Measurements from ENCODE around the gene PRDM7. TPM values are rescaled to one million over a fixed set of nuclear protein-coding genes. Genes with fewer than 3 reads are reported as not detected.
"Not testable (repeated sequence)": the region's sequence is repeated elsewhere in the genome, so short reads cannot be mapped to it uniquely, and the experiment has no call there.

Gene PRDM7
- total RNA-seq, 1 experiment from 2014 or later: not detected

- TF ChIP-seq CTCF (conservative IDR thresholded peaks at IDR 0.05): peak; percentile 87
- not testable (repeated sequence) for H3K18ac ChIP-seq (ENCODE audit: insufficient read length, low read depth, low read length); H3T11ph ChIP-seq (ENCODE audit: low read length); H2AFZ ChIP-seq (ENCODE audit: low read length); H2BK12ac ChIP-seq (ENCODE audit: insufficient read length, low read depth, low read length); H3K56ac ChIP-seq (ENCODE audit: insufficient read length, low read depth, low read length); H3K4me1 ChIP-seq (ENCODE audit: insufficient read depth, low read length); H4K20me1 ChIP-seq (ENCODE audit: control insufficient read depth, insufficient read depth, insufficient read length); H2BK120ac ChIP-seq (ENCODE audit: low read depth, low read length, poor library complexity, severe bottlenecking); H3K79me1 ChIP-seq (ENCODE audit: insufficient read depth, low read depth, low read length, poor library complexity, severe bottlenecking); H4K8ac ChIP-seq (replicated peaks; ENCODE audit: insufficient read length, low read depth, low read length); H4K91ac ChIP-seq (ENCODE audit: insufficient read length, low read depth, low read length); H2BK15ac ChIP-seq (ENCODE audit: low read depth, low read length); H4K5ac ChIP-seq (ENCODE audit: insufficient read length, low read depth, low read length); H2BK5ac ChIP-seq (ENCODE audit: insufficient read length, low read length); H3K79me2 ChIP-seq (ENCODE audit: insufficient read depth, low read length); H3K9ac ChIP-seq (ENCODE audit: extremely low read depth, insufficient read length, low read length); H3K4ac ChIP-seq (ENCODE audit: low read depth, low read length); H3K4me1 Mint-ChIP-seq; H3K9me3 ChIP-seq (ENCODE audit: control insufficient read depth, low read depth, low read length); H3K23me2 ChIP-seq (ENCODE audit: insufficient read length, low read depth, low read length, poor library complexity, severe bottlenecking); H3K27ac Mint-ChIP-seq; H2AK5ac ChIP-seq (ENCODE audit: insufficient read length, low read length); H3K4me2 ChIP-seq (ENCODE audit: insufficient read depth, insufficient read length, low read length); H3K14ac ChIP-seq (ENCODE audit: insufficient read depth, low read length); H3K27me3 ChIP-seq (ENCODE audit: insufficient read depth, low read length); H3K36me3 Mint-ChIP-seq (ENCODE audit: insufficient read depth in 1 of 3, low read depth in 3 of 3); H3K27ac ChIP-seq (ENCODE audit: insufficient read length, low read depth, low read length); H3K23ac ChIP-seq (ENCODE audit: insufficient read length, low read depth, low read length); H2BK20ac ChIP-seq (ENCODE audit: low read depth, low read length, poor library complexity, severe bottlenecking)
- Mint-ChIP-seq H3K9me3 (peaks cover 0 to 11% of the 10 kb centered on the region in 2 experiments; a peak in 3 of 5 replicates), H3K4me3 (peak overlapping the region in 1 of 2 experiments; percentile 75; a peak in 2 of 5 replicates), H3K27me3 (ENCODE audit: low read depth) (peaks cover 15% of the 10 kb centered on the region)
- WGBS (ENCODE audit: extremely low coverage, insufficient read length, low lambda C conversion rate): no CpG with 5 or more reads among the region's 32 CpGs
- peak; percentile 90 for DNase-seq
Measured at GRCh38 chr16:90106271-90106670, 29.1 kb upstream of the PRDM7 start.

GRCh38 chr16:90104725-90105124 lies 27.6 kb upstream of the PRDM7 start:
- Mint-ChIP-seq H3K9me3 (peaks cover 0 to 11% of the 10 kb centered on the region in 2 experiments; a peak in 3 of 5 replicates), H3K27me3 (ENCODE audit: low read depth) (peaks cover 15% of the 10 kb centered on the region)
- not testable (repeated sequence) for H3K27ac Mint-ChIP-seq; H3K4ac ChIP-seq (ENCODE audit: low read depth, low read length); H3K14ac ChIP-seq (ENCODE audit: insufficient read depth, low read length); H3K4me1 Mint-ChIP-seq; H4K91ac ChIP-seq (ENCODE audit: insufficient read length, low read depth, low read length); H3K23ac ChIP-seq (ENCODE audit: insufficient read length, low read depth, low read length); H2BK120ac ChIP-seq (ENCODE audit: low read depth, low read length, poor library complexity, severe bottlenecking); H3K79me2 ChIP-seq (ENCODE audit: insufficient read depth, low read length); H2BK15ac ChIP-seq (ENCODE audit: low read depth, low read length); H3K27ac ChIP-seq (ENCODE audit: insufficient read length, low read depth, low read length); H4K8ac ChIP-seq (replicated peaks; ENCODE audit: insufficient read length, low read depth, low read length); H4K20me1 ChIP-seq (ENCODE audit: control insufficient read depth, insufficient read depth, insufficient read length); H3K9ac ChIP-seq (ENCODE audit: extremely low read depth, insufficient read length, low read length); H3K36me3 Mint-ChIP-seq (ENCODE audit: insufficient read depth in 1 of 3, low read depth in 3 of 3); H2BK12ac ChIP-seq (ENCODE audit: insufficient read length, low read depth, low read length); H3K4me1 ChIP-seq (ENCODE audit: insufficient read depth, low read length); H3K4me2 ChIP-seq (ENCODE audit: insufficient read depth, insufficient read length, low read length); H3K56ac ChIP-seq (ENCODE audit: insufficient read length, low read depth, low read length); H3K79me1 ChIP-seq (ENCODE audit: insufficient read depth, low read depth, low read length, poor library complexity, severe bottlenecking); H3K9me3 ChIP-seq (ENCODE audit: control insufficient read depth, low read depth, low read length); H3K27me3 ChIP-seq (ENCODE audit: insufficient read depth, low read length); DNase-seq; H2BK5ac ChIP-seq (ENCODE audit: insufficient read length, low read length); H2AFZ ChIP-seq (ENCODE audit: low read length); H4K5ac ChIP-seq (ENCODE audit: insufficient read length, low read depth, low read length); H3K4me3 Mint-ChIP-seq; H3K18ac ChIP-seq (ENCODE audit: insufficient read length, low read depth, low read length); H2AK5ac ChIP-seq (ENCODE audit: insufficient read length, low read length); H2BK20ac ChIP-seq (ENCODE audit: low read depth, low read length, poor library complexity, severe bottlenecking); H3T11ph ChIP-seq (ENCODE audit: low read length); H3K23me2 ChIP-seq (ENCODE audit: insufficient read length, low read depth, low read length, poor library complexity, severe bottlenecking)
- no CpG with 5 or more reads among the region's 13 CpGs for WGBS (ENCODE audit: extremely low coverage, insufficient read length, low lambda C conversion rate)

Data from H9 (cell line).